Nephron progenitor cell (in vitro differentiated cells): ENCODE measurements around the gene DYRK4.

Experiments
- DNase-seq: peaks from one replicate; pipeline ENCODE4 v3.0.0; 2021
- H3K27ac Mint-ChIP-seq: 2 replicates; pipeline ENCODE4 v1.8.0; 2021; ENCODE audit warnings: mild to moderate bottlenecking, moderate library complexity, mixed read lengths
- H3K27me3 Mint-ChIP-seq: 2 replicates; pipeline ENCODE4 v1.8.0; 2021; ENCODE audit warnings: mild to moderate bottlenecking, low read depth, mixed read lengths; ENCODE audit not compliant: poor library complexity
- H3K36me3 Mint-ChIP-seq: 2 replicates; pipeline ENCODE4 v1.8.0; 2021; ENCODE audit warnings: low read depth, mixed read lengths
- H3K4me1 Mint-ChIP-seq: 2 replicates; pipeline ENCODE4 v1.8.0; 2021; ENCODE audit warnings: mixed read lengths
- H3K4me3 Mint-ChIP-seq: 2 replicates; pipeline ENCODE4 v1.8.0; 2021; ENCODE audit warnings: mild to moderate bottlenecking, moderate library complexity, mixed read lengths
- H3K9me3 Mint-ChIP-seq: 2 replicates; pipeline ENCODE4 v1.8.0; 2021; ENCODE audit warnings: mild to moderate bottlenecking, moderate library complexity, mixed read lengths
- TF ChIP-seq, protein P1 (sequence below): fragments of 200-600 bp; sonication (generic); IDR thresholded peaks from 2 replicates; pipeline ENCODE4 v1.5.0; 2021; ENCODE audit warnings: antibody characterized with exemption

DYRK4 gene

DNA sequence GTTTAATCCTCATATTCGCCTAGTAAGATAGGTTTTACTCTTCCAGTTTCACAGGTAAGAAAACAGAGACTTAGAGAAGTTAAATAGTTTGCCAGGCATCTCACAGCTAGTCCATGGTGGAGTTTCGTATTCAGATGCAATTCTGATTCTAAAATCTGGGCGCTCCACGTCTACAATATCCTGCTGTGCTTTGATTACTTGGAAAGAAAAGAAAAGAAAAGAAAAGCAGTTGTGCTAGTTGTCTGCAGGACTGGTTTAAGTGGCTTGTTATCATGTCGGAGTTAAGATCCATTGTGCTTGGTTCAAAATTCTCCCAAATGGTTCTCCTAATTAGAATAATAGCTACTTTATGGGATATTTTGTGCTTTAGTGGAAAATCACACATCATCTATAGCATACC lies 68.3 kb downstream of the DYRK4 start:
- Mint-ChIP-seq H3K4me1 (no peaks in the 10 kb centered on the region), H3K27ac (no peak overlapping the region), H3K4me3 (no peak overlapping the region), H3K27me3 (peaks cover 23% of the 10 kb centered on the region), H3K36me3 (peaks cover 6% of the 10 kb centered on the region), H3K9me3 (peaks cover 14% of the 10 kb centered on the region)
- TF ChIP-seq, protein P1, sequence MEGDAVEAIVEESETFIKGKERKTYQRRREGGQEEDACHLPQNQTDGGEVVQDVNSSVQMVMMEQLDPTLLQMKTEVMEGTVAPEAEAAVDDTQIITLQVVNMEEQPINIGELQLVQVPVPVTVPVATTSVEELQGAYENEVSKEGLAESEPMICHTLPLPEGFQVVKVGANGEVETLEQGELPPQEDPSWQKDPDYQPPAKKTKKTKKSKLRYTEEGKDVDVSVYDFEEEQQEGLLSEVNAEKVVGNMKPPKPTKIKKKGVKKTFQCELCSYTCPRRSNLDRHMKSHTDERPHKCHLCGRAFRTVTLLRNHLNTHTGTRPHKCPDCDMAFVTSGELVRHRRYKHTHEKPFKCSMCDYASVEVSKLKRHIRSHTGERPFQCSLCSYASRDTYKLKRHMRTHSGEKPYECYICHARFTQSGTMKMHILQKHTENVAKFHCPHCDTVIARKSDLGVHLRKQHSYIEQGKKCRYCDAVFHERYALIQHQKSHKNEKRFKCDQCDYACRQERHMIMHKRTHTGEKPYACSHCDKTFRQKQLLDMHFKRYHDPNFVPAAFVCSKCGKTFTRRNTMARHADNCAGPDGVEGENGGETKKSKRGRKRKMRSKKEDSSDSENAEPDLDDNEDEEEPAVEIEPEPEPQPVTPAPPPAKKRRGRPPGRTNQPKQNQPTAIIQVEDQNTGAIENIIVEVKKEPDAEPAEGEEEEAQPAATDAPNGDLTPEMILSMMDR = no peak
- DNase-seq = no peak

DNA sequence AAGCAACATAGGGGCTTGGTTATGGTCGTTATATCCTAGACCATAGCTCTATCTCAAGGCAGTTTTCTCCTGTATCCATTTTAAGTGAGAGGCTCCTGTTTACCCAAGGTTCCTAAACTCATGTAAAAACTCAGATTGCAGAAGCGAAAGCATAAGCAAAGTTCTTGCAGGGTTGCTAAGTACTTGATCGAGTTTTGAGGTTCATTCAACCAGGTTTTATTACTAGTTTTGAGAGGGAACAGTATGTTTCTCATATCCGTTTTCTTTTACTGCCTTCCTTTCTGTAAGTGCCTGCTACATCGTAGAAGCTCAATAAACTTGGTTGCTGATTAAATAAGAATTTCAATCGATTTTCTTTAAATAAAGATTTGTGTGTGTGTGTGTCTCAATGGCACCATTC lies 81.7 kb downstream of the DYRK4 start:
- Mint-ChIP-seq H3K4me3 (no peak overlapping the region), H3K4me1 (peaks cover 13% of the 10 kb centered on the region), H3K9me3 (no peaks in the 10 kb centered on the region), H3K36me3 (no peaks in the 10 kb centered on the region), H3K27ac (no peak overlapping the region), H3K27me3 (peaks cover 38% of the 10 kb centered on the region)
- TF ChIP-seq, protein P1 = no peak
- DNase-seq = no peak

DNA sequence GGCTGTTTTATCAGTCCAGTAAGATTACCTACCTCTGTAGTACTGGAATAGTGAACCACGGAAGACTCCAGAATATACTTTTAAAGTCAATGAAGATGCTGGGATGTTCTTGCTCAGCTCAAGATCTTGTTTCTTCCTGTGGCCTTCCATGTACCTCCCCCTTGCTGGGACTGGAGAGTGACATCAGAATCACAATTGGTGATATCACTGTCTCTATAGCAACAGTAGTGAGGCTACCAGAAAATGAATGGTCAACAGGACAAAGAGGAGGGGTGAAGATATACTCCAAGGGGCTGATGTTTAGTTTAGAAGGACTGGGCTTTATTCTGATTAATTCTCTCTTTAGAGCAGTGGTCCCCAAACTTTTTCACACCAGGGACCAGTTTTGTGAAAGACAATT lies 83.0 kb downstream of the DYRK4 start:
- TF ChIP-seq, protein P1 = no peak
- Mint-ChIP-seq H3K9me3 (no peaks in the 10 kb centered on the region), H3K27me3 (peaks cover 38% of the 10 kb centered on the region), H3K36me3 (no peaks in the 10 kb centered on the region), H3K4me1 (peaks cover 21% of the 10 kb centered on the region), H3K27ac (peak overlapping the region; percentile 22), H3K4me3 (no peak overlapping the region)
- DNase-seq = no peak

DNA sequence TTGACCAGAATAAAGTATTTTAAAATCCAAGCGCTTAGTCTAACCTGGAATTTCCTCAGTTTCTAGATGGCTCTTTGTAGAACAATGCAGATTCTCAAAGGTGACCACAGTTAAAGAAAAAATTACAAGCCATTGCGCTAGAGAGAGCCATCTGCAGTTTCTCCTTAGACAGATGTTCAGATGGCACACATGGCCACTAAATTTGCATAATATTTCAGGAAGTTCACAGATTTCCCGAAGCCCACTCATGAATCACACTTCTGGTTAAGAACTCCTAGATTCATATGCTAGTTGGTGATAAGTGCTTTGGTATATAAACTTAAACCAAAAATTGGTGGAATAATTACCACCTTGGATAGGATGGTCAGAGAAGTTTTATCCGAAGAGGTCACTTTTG lies 86.1 kb downstream of the DYRK4 start:
- TF ChIP-seq, protein P1 = no peak
- H3K4me3 Mint-ChIP-seq = peak overlapping the region; percentile 98
- H3K9me3 Mint-ChIP-seq = no peaks in the 10 kb centered on the region
- no peak for DNase-seq
- H3K27ac Mint-ChIP-seq = no peak overlapping the region
- peaks cover 39% of the 10 kb centered on the region for H3K4me1 Mint-ChIP-seq
- H3K36me3 Mint-ChIP-seq = no peaks in the 10 kb centered on the region
- H3K27me3 Mint-ChIP-seq = peaks cover 27% of the 10 kb centered on the region

DNA sequence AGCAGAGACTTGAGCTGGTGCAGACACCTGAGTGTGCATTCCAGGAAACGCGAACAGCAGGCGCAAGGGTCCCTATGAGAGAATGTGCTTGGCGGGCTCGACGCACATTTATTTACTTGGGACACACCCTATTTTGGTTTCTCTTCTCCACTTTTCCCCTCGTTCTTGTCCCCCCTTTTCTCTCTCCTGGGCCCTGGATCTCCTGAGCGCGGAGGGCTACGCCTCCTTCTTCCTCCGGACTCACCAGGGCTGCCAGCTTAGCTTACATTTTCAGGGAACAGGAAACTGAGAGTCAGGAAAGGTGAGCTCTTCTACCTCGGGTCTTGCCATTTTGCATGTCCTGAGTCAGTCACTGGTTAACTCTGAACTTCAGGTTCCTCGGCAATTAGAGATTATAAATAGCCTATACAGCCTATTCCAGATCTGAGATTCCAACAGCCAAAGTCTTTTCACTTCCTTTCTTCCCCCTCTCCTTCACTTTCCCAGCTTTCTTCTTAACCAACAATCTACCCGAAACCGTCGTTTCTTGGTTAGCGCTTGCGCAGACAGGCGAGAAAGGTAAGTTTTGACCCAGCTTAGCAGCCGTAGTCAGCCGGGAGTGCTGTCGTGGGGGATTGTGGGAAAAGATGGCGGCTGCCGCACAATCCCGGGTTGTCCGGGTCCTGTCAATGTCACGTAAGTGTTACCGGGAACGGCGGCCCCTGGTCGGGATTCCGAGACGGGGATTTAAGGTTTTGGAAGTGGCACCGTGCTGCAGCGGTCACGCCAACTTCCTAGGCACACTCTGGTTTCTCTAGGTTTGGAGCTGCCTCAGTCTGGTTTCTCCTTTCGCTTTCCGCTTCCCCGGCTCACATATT lies 86.7 kb downstream of the DYRK4 start, which contains the start of the genes AKAP3 and NDUFA9:
Gene AKAP3 (minus strand): TSS at position 551 of the 857 bp plus-strand sequence. CDS start 10,855 bp downstream, outside the sequence.
Gene NDUFA9 (plus strand): TSS at position 614 of the 857 bp plus-strand sequence. CDS start 13 bp downstream, at position 627.
- Mint-ChIP-seq H3K27ac (peak within 1 kb of the TSS; percentile 66), H3K36me3 (no peaks in the 10 kb centered on the region), H3K4me3 (peak within 1 kb of the TSS; percentile 98), H3K9me3 (no peaks in the 10 kb centered on the region), H3K4me1 (peaks cover 39% of the 10 kb centered on the region), H3K27me3 (peaks cover 22% of the 10 kb centered on the region)
- DNase-seq = peak; percentile 78
- TF ChIP-seq, protein P1 = no peak

DNA sequence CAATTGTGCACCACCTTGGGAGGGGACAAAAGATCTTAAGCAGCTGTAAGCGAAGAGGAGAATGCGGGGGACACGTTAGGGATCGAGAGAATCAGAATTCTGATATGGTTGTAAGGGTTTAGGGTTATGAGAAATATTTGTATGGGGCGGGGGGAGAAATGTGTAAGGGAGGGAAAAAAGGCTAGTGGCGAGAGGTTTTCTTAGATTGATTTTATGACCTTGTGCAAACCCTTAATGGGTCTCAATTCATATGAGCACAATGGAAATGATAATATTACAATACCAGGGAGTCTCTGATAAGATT lies 87.3 kb downstream of the DYRK4 start:
- DNase-seq = no peak
- H3K4me1 Mint-ChIP-seq = peaks cover 39% of the 10 kb centered on the region
- peaks cover 19% of the 10 kb centered on the region for H3K27me3 Mint-ChIP-seq
- peak overlapping the region; percentile 98 for H3K4me3 Mint-ChIP-seq
- TF ChIP-seq, protein P1 = no peak
- no peaks in the 10 kb centered on the region for H3K9me3 Mint-ChIP-seq
- no peaks in the 10 kb centered on the region for H3K36me3 Mint-ChIP-seq
- peak overlapping the region; percentile 66 for H3K27ac Mint-ChIP-seq
